OCI-LY3 (cell line): ENCODE measurements around the gene GH2.
"Not testable (repeated sequence)": the region's sequence is repeated elsewhere in the genome, so short reads cannot be mapped to it uniquely, and the experiment has no call there.

Source experiments
- H2AFZ ChIP-seq: fragments of 200-600, 300-600 bp; shearing (Covaris generic); 2 replicates; pipeline ENCODE4 v1.6.0; 2014; ENCODE audit warnings: antibody characterized with exemption, low read depth, low read length
- H3K27ac ChIP-seq: fragments of 200-600, 300-600 bp; sonication (generic); 2 replicates; pipeline ENCODE4 v1.5.1; 2014; ENCODE audit warnings: mild to moderate bottlenecking, low read length, moderate library complexity, mixed read lengths
- H3K27me3 ChIP-seq: fragments of 200-600, 300-600 bp; sonication (generic); 2 replicates; pipeline ENCODE4 v1.6.1; 2014; ENCODE audit warnings: low read depth, low read length, mixed read lengths
- H3K36me3 ChIP-seq: fragments of 200-600, 300-600 bp; sonication (generic); replicated peaks from 2 replicates; pipeline ENCODE3; 2014; ENCODE audit warnings: low read depth, low read length, mixed read lengths
- H3K4me1 ChIP-seq: fragments of 300-600, 200-600 bp; sonication (generic); 2 replicates; pipeline ENCODE4 v1.6.1; 2014; ENCODE audit warnings: low read length, mixed read lengths
- H3K4me2 ChIP-seq: fragments of 200-600, 300-600 bp; sonication (generic); 2 replicates; pipeline ENCODE4 v1.6.1; 2014; ENCODE audit warnings: low read length, mixed read lengths
- H3K4me3 ChIP-seq: fragments of 300-600, 200-600 bp; sonication (generic); 2 replicates; pipeline ENCODE4 v1.5.1; 2014; ENCODE audit warnings: antibody characterized with exemption, mild to moderate bottlenecking, low read length, moderate library complexity
- H3K79me2 ChIP-seq: fragments of 300-600, 200-600 bp; shearing (Covaris generic); 2 replicates; pipeline ENCODE4 v1.6.1; 2014; ENCODE audit warnings: mild to moderate bottlenecking, low read length, mixed read lengths
- H3K9ac ChIP-seq: fragments of 300-600, 200-600 bp; shearing (Covaris generic); 2 replicates; pipeline ENCODE4 v1.6.0; 2014; ENCODE audit warnings: mild to moderate bottlenecking, low read length, moderate library complexity
- H3K9me3 ChIP-seq: fragments of 200-600, 300-600 bp; shearing (Covaris generic); 2 replicates; pipeline ENCODE4 v1.6.1; 2014; ENCODE audit warnings: low read length, mixed read lengths; ENCODE audit not compliant: insufficient read depth
- H4K20me1 ChIP-seq: fragments of 200-600, 300-600 bp; sonication (generic); 2 replicates; pipeline ENCODE4 v1.6.1; 2016; ENCODE audit warnings: low read length, mixed read lengths; ENCODE audit not compliant: insufficient read depth
- TF ChIP-seq, protein P1 (sequence below): fragments of 200-600, 300-600 bp; sonication (generic); IDR thresholded peaks from 2 replicates; pipeline ENCODE4 v1.5.1; 2014; ENCODE audit warnings: antibody characterized with exemption, low read length, low read depth

Gene GH2

DNA sequence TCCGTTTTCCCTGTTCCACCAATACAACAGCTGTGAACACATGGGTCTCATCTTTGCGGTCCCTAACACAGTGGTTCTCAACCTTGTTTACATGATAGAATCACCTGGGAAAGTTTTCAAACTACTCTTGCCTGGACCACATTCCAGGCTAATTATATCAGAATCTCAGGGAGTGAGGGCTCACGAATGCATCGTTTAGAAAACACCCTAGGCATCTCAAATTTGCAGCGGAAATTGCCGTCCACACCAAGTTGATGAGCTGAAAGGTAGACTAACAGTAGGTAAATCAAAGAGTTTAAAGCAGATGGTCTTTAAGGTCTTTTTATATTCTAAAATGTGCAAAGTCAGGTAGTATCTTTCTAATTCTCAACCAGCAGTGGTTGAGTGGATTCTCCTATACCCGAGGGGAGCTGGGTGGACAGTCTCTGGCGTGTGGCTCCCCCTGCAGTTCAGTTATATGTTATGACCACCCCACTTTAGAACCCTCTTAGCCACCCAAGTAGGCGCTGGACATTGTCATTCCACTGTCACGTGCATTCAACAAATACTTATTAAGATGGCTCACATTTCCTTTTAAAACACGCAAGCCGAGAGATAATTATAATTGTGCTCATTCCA is 25.5 kb upstream of the GH2 start:
- H3K36me3 ChIP-seq, H3K9ac ChIP-seq, H2AFZ ChIP-seq, H3K79me2 ChIP-seq, H3K4me1 ChIP-seq, H3K4me3 ChIP-seq, H4K20me1 ChIP-seq, H3K9me3 ChIP-seq, H3K27ac ChIP-seq, H3K4me2 ChIP-seq: not testable (repeated sequence)
- H3K27me3 ChIP-seq = peaks cover 17% of the 10 kb centered on the region
- TF ChIP-seq, protein P1, sequence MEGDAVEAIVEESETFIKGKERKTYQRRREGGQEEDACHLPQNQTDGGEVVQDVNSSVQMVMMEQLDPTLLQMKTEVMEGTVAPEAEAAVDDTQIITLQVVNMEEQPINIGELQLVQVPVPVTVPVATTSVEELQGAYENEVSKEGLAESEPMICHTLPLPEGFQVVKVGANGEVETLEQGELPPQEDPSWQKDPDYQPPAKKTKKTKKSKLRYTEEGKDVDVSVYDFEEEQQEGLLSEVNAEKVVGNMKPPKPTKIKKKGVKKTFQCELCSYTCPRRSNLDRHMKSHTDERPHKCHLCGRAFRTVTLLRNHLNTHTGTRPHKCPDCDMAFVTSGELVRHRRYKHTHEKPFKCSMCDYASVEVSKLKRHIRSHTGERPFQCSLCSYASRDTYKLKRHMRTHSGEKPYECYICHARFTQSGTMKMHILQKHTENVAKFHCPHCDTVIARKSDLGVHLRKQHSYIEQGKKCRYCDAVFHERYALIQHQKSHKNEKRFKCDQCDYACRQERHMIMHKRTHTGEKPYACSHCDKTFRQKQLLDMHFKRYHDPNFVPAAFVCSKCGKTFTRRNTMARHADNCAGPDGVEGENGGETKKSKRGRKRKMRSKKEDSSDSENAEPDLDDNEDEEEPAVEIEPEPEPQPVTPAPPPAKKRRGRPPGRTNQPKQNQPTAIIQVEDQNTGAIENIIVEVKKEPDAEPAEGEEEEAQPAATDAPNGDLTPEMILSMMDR = peak; percentile 21

DNA sequence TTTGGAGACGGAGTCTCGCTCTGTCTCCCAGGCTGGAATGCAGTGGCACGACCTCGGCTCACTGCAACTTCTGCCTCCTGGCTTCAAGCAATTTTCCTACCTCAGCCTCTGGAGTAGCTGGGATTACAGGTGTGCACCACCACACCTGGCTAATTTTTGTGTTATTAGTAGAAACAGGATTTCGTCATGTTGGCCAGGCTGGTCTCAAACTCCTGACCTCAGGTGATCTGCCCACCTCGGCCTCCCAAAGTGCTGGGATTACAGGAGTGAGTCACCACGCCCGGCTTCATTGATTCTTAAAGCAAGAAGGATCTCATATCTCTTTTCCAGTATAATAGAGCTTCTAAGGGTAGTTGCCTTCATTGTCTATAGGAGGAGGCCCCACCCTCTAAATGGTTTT is 23.1 kb upstream of the GH2 start:
- H3K27me3 ChIP-seq = peaks cover 27% of the 10 kb centered on the region
- not testable (repeated sequence) for H3K9ac ChIP-seq, H4K20me1 ChIP-seq, H3K9me3 ChIP-seq, H3K4me1 ChIP-seq, H3K4me2 ChIP-seq, H3K4me3 ChIP-seq, H3K79me2 ChIP-seq, H3K36me3 ChIP-seq, H2AFZ ChIP-seq, H3K27ac ChIP-seq

DNA sequence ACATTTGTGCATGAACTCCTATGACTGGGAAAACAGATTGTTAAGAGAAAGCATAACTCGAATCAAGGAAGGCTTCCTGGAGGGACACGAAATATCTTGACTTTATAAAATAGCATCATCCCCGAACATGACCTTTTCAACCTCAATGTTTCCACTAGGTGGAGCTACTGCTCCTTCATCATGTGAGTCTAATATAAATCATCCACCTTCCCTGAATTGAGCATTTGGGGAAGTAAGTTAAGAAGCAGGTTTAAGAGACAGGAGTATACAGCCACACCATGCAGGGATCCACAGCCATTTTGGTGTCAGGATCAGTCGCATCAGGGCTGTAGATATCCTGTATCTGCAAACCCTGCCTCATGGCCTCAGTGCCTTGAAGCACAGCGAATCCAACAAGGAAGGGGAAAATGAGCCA is 22.1 kb upstream of the GH2 start:
- H3K4me1 ChIP-seq, H3K4me2 ChIP-seq, H3K9me3 ChIP-seq, H2AFZ ChIP-seq, H3K36me3 ChIP-seq, H3K4me3 ChIP-seq, H3K9ac ChIP-seq, H3K79me2 ChIP-seq, H3K27ac ChIP-seq, H4K20me1 ChIP-seq: not testable (repeated sequence)
- peaks cover 24% of the 10 kb centered on the region for H3K27me3 ChIP-seq
- TF ChIP-seq, protein P1 = peak; percentile 39

DNA sequence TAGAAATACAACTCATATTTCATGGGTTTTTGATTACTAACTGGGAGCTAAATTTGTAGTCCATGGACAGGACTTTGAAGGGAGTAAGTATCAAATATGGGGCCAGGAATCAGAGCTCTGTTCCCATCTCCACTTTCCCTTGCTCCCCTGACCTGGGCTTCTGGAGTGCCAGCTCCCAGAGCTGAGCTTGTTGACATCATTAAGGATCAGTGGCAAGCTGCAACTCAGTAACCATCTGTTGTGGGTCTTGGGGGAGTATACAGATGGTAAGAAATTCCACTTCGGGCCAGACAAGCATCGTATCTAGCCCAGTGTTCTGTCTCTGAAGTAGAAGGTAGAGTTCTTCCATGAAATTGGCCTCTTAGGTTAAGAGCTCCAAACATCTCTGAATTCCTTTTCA is 20.2 kb upstream of the GH2 start:
- not testable (repeated sequence) for H3K4me1 ChIP-seq, H3K79me2 ChIP-seq, H3K36me3 ChIP-seq, H2AFZ ChIP-seq, H3K4me3 ChIP-seq, H4K20me1 ChIP-seq, H3K4me2 ChIP-seq, H3K27ac ChIP-seq, H3K9me3 ChIP-seq, H3K9ac ChIP-seq
- peaks cover 13% of the 10 kb centered on the region for H3K27me3 ChIP-seq

DNA sequence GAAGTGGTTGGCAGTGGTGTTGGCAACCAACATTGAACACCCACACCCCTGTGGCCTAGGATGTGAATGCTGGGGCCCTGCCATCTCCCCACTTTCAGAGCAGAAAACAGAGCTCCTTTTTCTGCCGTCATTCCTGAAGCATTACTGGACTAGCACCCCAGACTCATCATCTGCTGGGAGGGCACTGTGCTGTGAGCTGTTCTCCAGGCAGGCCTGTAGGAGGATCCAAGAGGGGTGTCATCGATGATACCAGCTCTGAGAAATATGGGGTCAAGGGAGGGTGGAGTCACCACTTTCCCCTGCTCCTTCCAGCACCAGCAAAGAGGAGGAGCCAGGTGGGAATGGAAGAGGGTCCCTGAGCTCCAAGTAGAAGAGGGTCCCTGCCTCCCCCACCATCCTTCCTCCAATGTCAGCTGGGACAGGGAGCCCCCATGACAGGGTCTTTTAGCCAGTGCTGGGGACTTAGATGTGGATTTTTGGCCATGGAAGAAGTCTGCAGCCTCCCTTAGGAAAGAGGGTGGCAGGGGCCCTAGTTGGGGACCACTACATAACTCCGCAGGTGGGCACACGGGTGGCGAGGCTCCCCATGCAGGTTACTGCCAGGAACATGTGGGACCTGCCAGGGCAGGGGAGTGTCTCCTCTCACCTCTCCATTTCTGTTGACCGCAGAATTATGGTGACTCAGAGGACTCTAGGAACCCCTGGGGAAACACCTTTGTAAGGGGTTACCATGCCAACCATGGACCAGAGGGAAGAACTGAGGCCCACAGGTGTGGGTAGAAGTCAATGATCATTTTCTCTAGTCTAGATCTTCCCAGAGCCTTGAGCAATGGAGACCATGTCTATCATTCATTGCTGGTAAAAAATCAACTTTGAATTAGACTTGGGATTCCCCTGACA is 17.4 kb upstream of the GH2 start:
- H3K4me2 ChIP-seq = peak overlapping the region; percentile 9; the same call in 1 of the 2 replicates

DNA sequence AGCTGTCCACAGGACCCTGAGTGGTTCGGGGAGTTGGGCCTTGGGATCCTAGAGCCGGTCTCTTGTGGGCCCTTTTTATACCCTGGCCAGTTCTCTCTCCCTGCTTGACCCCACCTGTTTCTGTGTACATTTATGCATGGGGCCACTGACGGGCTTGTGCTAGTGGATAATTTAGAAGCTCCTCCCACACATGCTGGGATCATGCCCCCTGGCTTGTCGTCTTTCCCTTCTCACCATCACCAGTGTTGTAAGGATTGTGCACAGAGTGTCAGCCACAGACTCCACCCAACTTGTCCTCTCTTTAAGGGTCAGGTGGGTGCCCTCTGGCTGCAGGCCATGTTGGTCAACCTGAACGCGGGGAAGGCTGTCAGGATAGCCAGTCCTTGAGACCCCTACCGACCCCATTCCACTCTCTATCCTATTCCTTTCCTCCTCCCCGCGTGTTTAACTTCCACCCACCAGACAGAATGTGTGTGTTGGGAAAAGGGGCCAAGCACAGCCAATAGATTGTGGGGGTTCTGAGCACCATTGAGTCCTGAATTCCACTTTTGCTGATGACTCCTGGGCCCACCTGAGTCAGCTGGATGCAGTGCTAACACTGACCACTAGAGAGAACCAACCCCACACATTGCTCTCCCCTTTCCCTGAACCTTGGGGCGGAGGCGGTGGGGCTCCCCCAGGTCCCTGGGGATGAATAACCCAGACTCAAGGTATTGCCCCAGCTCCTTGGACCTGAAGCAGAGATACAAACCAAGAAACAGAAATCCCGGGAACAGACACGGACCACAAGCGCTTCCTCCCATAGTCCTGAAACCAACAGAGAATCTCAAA is 15.0 kb upstream of the GH2 start, which contains the start of gene CSH1:
TSS of gene CSH1 (minus strand) at position 51 of the 831 bp plus-strand sequence. CDS start 63 bp downstream, outside the sequence.
- not testable (repeated sequence) for H3K4me1 ChIP-seq, H3K27ac ChIP-seq, H3K79me2 ChIP-seq, H3K9ac ChIP-seq, H3K4me3 ChIP-seq, H3K4me2 ChIP-seq, H3K27me3 ChIP-seq, H2AFZ ChIP-seq, H4K20me1 ChIP-seq, H3K36me3 ChIP-seq, H3K9me3 ChIP-seq

More for the DNA sequence above, 17.4 kb upstream of the GH2 start:
- not testable (repeated sequence) for H3K9ac ChIP-seq, H3K27ac ChIP-seq, H3K4me1 ChIP-seq, H2AFZ ChIP-seq, H4K20me1 ChIP-seq, H3K79me2 ChIP-seq, H3K36me3 ChIP-seq, H3K9me3 ChIP-seq, H3K4me3 ChIP-seq
- H3K27me3 ChIP-seq = peaks cover 13% of the 10 kb centered on the region

DNA sequence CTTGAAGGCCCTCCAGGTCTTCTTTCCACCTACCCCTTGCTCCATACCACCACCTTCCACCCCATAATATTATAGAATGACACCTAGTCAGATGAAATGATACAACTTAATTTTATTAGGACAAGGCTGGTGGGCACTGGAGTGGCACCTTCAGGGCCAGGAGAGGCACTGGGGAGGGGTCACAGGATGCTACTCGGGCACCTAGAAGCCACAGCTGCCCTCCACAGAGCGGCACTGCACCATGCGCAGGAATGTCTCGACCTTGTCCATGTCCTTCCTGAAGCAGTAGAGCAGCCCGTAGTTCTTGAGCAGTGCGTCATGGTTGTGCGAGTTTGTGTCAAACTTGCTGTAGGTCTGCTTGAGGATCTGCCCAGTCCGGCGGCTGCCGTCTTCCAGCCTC is 13.1 kb upstream of the GH2 start:
- not testable (repeated sequence) for H4K20me1 ChIP-seq, H3K9me3 ChIP-seq, H3K27me3 ChIP-seq, H3K4me3 ChIP-seq, H3K27ac ChIP-seq, H3K79me2 ChIP-seq, H3K9ac ChIP-seq, H2AFZ ChIP-seq, H3K4me2 ChIP-seq, H3K36me3 ChIP-seq, H3K4me1 ChIP-seq
